CD4-positive, alpha-beta T cell treated with Interleukin-15 for 4 hours (primary cell): ENCODE data around the gene MUC3A.

Experiments
- DNase-seq: peaks from one replicate; pipeline ENCODE4 v3.0.0-alpha.2; 2020; ENCODE audit warnings: low spot score

MUC3A gene

GRCh38 chr7:100947792-100948191, 1.5 kb upstream of the MUC3A start:
- no peak for DNase-seq

GRCh38 chr7:100949933-100950443, 654 bp downstream of the MUC3A start:
- no peak for DNase-seq

GRCh38 chr7:100951172-100951571, 1.8 kb downstream of the MUC3A start:
- no peak for DNase-seq

GRCh38 chr7:100951888-100952560, 2.7 kb downstream of the MUC3A start:
- no peak for DNase-seq

GRCh38 chr7:100952641-100953040, 3.3 kb downstream of the MUC3A start:
- no peak for DNase-seq

GRCh38 chr7:100957832-100958421, 8.6 kb downstream of the MUC3A start:
- no peak for DNase-seq

GRCh38 chr7:100959894-100960293, 10.6 kb downstream of the MUC3A start:
- no peak for DNase-seq

GRCh38 chr7:100962537-100962936, 13.2 kb downstream of the MUC3A start:
- DNase-seq = no peak

GRCh38 chr7:100963386-100963785, 14.1 kb downstream of the MUC3A start:
- DNase-seq = no peak

- no peak for DNase-seq
These were observed 14.5 kb downstream of the MUC3A start for GRCh38 chr7:100963874-100964273.

GRCh38 chr7:100964630-100965029, 15.3 kb downstream of the MUC3A start:
- DNase-seq = no peak

GRCh38 chr7:100965045-100965722, 15.8 kb downstream of the MUC3A start:
- no peak for DNase-seq

- DNase-seq = peak; percentile 65
These were observed 16.6 kb downstream of the MUC3A start for GRCh38 chr7:100965723-100966541.

GRCh38 chr7:100966542-100967291, 17.4 kb downstream of the MUC3A start:
- DNase-seq = no peak

GRCh38 chr7:100967292-100967863, 18.0 kb downstream of the MUC3A start:
- DNase-seq = no peak

GRCh38 chr7:100968031-100968430, 18.7 kb downstream of the MUC3A start:
- DNase-seq = no peak

- no peak for DNase-seq
These were observed 19.3 kb downstream of the MUC3A start for GRCh38 chr7:100968650-100969049.

GRCh38 chr7:100969066-100969615, 19.8 kb downstream of the MUC3A start, which contains the start of gene MUC12:
MUC12 (plus strand) TSS chr7:100969565; CDS start chr7:100969623, 58 bp downstream.
- DNase-seq = no peak

- no peak for DNase-seq
These were observed 22.0 kb downstream of the MUC3A start for GRCh38 chr7:100971111-100972001.

- no peak for DNase-seq
These were observed 22.6 kb downstream of the MUC3A start for GRCh38 chr7:100972002-100972347.
